C4-2B (cell line): ENCODE results near the gene FBXW4.

ENCODE experiments used
- ZFX ChIP-seq: fragments of 450-650 bp; IDR thresholded peaks from 2 replicates; pipeline ENCODE4 v1.6.1; 2017
- TF ChIP-seq, protein P1 (sequence below): fragments of 450-650 bp; conservative IDR thresholded peaks from 2 replicates; pipeline ENCODE4 v1.5.1; 2017; ENCODE audit warnings: mild to moderate bottlenecking

DNA sequence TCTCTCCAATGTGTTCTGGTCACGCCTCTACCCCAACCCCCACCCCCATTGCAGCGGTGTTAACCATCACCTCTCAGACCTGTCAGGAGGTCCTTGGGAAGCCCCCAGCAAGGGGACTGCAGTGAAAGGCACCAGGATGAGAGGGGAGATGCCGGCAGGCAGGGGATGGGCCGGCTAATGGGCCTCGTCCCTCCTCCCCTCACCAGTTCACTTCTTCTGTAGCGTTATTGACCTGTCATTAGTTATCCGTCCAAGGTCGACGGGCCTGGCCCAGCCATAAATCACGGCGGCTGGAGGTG, 125.7 kb downstream of the FBXW4 start:
- TF ChIP-seq, protein P1, sequence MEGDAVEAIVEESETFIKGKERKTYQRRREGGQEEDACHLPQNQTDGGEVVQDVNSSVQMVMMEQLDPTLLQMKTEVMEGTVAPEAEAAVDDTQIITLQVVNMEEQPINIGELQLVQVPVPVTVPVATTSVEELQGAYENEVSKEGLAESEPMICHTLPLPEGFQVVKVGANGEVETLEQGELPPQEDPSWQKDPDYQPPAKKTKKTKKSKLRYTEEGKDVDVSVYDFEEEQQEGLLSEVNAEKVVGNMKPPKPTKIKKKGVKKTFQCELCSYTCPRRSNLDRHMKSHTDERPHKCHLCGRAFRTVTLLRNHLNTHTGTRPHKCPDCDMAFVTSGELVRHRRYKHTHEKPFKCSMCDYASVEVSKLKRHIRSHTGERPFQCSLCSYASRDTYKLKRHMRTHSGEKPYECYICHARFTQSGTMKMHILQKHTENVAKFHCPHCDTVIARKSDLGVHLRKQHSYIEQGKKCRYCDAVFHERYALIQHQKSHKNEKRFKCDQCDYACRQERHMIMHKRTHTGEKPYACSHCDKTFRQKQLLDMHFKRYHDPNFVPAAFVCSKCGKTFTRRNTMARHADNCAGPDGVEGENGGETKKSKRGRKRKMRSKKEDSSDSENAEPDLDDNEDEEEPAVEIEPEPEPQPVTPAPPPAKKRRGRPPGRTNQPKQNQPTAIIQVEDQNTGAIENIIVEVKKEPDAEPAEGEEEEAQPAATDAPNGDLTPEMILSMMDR = no peak
- TF ChIP-seq ZFX = no peak
